NOMO-1 (cell line): Measurements from ENCODE around the gene CCBE1.
"Not testable (repeated sequence)": the region's sequence is repeated elsewhere in the genome, so short reads cannot be mapped to it uniquely, and the experiment has no call there.

Source experiments
- DNase-seq, 2 experiments: peaks; one replicate each; lab custom pipeline; 2025; ENCODE audit not compliant: unreplicated experiment in 2 of 2; lab: John Stamatoyannopoulos, UW

Gene CCBE1

GRCh38 chr18:59659508-59660170 lies 37.6 kb downstream of the CCBE1 start:
- no peak for DNase-seq

GRCh38 chr18:59658941-59659340 lies 38.3 kb downstream of the CCBE1 start:
- no peak for DNase-seq

- DNase-seq = no peak
Measured at GRCh38 chr18:59657012-59657411, 40.2 kb downstream of the CCBE1 start.

- no peak for DNase-seq
Measured at GRCh38 chr18:59656373-59656887, 40.8 kb downstream of the CCBE1 start.

- DNase-seq = no peak
Measured at GRCh38 chr18:59655676-59656075, 41.5 kb downstream of the CCBE1 start.

GRCh38 chr18:59651071-59651470 lies 46.2 kb downstream of the CCBE1 start:
- no peak for DNase-seq

- no peak for DNase-seq
Measured at GRCh38 chr18:59650266-59650820, 46.9 kb downstream of the CCBE1 start.

GRCh38 chr18:59649591-59649990 lies 47.6 kb downstream of the CCBE1 start:
- no peak for DNase-seq

GRCh38 chr18:59648469-59648868 lies 48.8 kb downstream of the CCBE1 start:
- DNase-seq = not testable (repeated sequence)

GRCh38 chr18:59646963-59647307 lies 50.3 kb downstream of the CCBE1 start:
- DNase-seq = no peak

GRCh38 chr18:59646228-59646962 lies 50.8 kb downstream of the CCBE1 start:
- no peak for DNase-seq

- no peak for DNase-seq
Measured at GRCh38 chr18:59643740-59644139, 53.5 kb downstream of the CCBE1 start.

GRCh38 chr18:59640721-59641120 lies 56.5 kb downstream of the CCBE1 start:
- no peak for DNase-seq

GRCh38 chr18:59639821-59640220 lies 57.4 kb downstream of the CCBE1 start:
- DNase-seq = no peak

GRCh38 chr18:59639136-59639535 lies 58.1 kb downstream of the CCBE1 start:
- no peak for DNase-seq

GRCh38 chr18:59633961-59634485 lies 63.2 kb downstream of the CCBE1 start:
- DNase-seq = no peak

GRCh38 chr18:59633317-59633716 lies 63.9 kb downstream of the CCBE1 start:
- DNase-seq = no peak

GRCh38 chr18:59631583-59632181 lies 65.5 kb downstream of the CCBE1 start:
- DNase-seq = no peak

- no peak for DNase-seq
Measured at GRCh38 chr18:59629894-59630293, 67.3 kb downstream of the CCBE1 start.

- no peak for DNase-seq
Measured at GRCh38 chr18:59628995-59629394, 68.2 kb downstream of the CCBE1 start.

- no peak for DNase-seq
Measured at GRCh38 chr18:59627414-59627813, 69.8 kb downstream of the CCBE1 start.
